Activated CD4-positive, alpha-beta T cell treated with anti-CD3 and anti-CD28 coated beads for 48 hours (primary cell): Measurements from ENCODE around the gene ADGRE3.
A peak's percentile ranks its signal among the peaks of the same experiment; 100 is the strongest.
"Not testable (repeated sequence)": the region's sequence is repeated elsewhere in the genome, so short reads cannot be mapped to it uniquely, and the experiment has no call there.

Source experiments
- DNase-seq: peaks from one replicate; pipeline ENCODE4 v3.0.0-alpha.2; 2020

Gene ADGRE3

DNA sequence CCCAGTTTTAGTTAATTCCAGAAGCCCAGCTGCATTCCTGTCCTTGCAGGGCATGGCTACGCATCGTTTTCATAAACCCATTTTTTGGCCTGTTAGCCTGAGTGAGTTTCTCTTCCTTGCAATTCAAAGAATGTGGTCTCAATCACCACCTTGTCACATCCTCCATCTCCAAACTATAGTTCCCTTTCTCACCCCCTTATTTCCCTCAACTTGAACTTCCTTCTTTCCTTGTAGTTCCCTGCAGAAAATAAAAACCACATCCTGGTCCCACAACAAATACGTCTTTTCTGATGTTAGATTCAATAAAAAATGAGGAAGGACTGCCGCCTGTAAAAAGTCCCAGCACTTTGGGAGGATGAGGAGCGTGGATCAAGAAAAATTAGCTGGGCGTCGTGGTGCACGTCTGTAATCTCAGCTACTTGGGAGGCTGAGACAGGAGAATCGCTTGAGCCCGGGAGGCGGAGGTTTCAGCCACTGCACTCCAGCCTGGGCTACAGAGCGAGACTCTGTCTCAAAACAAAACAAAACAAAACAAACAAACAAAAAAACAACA is 13.2 kb downstream of the ADGRE3 start:
- DNase-seq = no peak

DNA sequence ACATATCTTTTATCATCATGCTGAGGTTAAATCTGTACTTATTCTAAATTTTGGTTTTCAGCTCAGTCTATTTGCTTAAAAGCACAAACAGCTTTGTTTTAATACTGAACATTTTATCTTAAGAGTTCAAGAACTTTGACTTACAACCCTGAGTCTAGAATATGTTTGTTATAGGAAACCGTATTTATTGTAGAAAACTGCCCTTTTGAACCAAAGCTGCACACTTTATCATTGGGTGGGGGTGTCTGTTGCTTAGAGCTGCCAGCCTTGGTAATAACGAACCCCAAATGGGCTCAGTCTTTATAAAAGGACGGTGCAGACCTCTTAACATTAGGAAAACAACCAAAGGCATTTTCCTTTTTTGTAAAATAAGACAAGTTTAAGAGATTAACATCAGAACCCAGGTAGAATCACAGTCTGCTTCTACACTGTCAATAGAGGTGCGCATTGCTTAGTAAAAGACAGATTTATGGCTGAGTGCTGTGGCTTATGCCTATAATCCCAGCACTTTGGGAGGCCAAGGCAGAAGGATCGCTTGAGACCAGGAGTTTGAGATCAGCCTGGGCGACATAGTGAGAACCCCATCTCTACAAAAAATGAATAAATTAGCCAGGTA is 14.7 kb downstream of the ADGRE3 start:
- DNase-seq = no peak

DNA sequence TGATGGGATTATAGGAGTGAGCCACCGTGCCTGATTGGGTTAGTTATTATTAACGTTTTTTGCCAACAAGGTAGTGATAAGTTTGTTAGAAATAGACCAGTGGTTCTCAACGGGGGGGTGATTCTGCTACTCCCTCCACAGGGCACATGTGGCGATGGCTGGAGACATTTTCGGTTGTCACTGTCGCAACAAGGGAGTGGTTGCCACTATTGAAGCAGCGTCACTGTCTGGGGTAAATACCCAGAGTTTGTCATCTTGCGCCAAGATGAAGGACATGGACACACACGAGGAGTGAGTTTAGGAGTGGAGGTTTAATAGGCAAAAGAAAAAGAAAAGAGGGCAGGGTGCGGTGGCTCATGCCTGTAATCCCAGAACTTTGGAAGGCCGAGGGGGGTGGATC is 18.9 kb downstream of the ADGRE3 start:
- DNase-seq = no peak

DNA sequence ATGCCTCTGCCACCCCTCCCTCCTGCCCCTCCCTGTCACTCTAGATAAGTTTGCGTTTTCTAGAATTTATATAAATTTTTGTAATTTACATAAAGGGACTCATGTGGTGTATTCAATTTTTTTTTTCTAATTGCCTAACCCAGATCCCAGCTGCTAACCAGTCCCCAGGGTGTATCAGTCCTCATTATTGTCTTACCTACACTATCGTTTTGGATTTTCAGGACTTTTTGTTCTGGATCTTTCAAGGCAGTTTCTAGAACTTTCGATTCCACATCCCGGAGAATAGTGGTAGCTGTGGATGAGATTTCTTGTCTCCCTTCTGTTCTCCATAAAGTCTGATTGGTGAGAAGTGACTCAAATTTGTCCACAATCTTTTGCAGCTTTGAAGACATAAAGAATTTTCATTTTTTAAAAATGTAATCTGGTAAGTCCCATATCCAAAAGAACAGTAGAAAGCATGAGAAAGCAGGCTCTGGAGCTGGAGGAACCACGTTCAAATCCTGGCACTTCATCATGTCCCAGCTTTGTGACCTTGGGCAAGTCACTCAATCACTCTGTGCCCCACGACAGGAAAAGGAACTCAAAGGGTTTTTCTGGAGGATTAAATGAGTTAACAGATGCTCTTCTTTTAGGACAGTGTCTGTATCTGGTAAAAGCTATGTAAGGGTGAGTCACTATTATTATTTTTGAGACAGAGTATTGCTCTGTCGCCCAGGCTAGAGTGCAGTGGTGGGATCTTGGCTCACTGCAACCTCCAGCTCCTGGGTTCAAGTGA is 19.7 kb downstream of the ADGRE3 start:
- DNase-seq = no peak

DNA sequence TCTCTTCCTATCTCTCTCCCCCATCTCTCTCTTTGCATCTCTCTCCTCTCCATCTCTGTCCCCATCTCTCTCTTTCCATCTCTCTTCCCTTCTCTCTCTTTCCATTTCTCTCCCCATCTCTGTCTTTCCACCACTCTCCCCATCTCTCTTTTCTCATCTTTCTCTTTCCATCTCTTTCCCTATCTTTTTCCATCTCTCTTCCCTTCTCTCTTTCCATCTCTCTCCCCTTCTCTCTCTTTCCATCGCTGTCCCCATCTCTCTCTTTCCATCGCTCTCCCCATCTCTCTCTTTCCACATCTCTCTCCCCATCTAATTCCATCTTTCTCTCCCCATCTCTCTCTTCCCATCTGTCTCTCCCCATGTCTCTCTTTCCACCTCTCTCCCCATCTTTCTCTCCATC is 24.5 kb downstream of the ADGRE3 start:
- no peak for DNase-seq

DNA sequence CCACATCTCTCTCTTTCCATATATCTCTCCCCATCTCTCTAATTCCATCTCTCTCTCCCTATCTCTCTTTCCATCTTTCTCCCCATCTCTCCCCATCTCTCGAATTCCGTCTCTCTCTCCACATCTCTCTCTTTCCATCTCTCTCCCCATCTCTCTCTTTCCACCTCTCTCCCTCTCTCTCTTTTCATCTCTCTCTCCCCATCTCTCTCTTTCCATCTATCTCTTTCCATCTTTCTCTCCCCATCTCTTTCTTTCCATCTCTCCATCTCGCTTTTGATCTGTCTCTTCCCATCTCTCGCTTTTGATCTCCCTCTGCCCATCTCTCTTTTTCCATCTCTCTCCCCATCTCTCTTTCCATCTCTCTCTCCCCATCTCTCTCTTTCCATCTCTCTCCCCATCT is 25.6 kb downstream of the ADGRE3 start:
- no peak for DNase-seq

DNA sequence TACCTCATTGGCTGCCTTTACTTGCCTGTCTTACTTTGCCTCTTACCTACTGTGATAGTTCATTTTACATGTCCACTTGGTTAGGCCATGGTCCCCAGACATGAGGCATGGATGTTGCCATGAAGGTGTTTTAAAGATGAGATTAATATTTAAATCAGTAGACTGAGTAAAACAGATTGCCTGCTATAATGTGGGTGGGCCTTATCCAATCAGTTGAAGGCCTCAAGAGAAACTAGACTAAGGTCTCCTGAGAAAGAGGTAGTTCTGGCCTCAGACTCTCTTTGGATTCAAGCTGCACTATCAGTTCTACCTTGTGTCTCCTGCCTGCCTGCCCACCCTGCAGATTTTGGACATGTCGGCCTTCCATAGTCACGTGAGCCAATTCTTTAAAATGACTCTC is 26.1 kb downstream of the ADGRE3 start:
- DNase-seq = no peak

DNA sequence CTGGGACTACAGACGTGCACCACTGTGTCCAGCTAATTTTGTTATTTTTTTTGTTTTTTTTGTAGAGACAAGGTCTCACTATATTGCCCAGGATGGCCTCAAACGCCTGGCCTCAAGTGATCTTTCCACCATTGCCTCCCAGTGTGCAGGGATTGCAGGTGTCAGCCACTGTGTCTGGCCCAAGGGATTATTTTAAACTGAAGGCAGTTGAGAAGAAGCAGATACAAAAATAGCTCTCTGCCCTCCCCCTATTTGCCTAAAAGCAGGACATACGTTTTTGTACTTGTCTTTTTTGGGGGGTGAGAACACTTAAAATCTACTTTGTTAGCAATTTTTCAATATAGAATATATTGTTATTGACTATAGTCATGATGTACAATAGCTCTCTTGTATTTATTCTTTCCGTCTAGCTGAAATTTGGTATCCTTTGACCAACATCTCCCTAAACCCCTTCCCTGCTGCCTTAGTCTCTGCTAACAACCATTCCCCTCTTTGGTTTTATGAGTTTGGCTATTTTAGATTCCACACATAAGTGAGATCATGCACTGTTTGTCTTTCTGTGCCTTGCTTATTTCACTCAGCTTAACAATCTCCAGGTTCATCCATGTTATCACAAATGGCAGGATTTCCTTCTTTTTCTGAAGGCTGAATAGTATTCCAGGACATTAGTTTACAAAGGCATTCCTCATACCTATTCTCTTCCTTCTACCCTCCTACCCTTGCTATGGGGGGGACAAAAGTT is 34.9 kb downstream of the ADGRE3 start:
- DNase-seq = no peak

DNA sequence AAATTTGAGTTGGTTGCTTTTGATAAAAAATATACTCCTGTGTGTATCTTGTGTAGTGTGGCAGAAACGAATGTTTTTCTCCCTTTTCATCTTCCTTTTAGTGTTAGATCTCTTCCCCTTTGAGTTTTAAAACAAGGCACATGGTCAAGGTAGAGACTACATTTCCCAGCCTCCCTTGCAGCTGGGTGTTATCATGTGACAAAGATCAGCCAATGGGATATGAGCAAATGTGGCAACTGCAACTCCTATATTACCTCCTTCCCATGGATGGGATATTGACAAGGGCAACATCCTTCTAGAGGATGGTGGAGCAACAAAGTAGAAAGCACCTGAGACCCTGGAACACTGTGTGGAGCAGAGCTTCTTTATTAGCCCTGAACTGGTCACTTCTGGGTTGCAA is 42.4 kb downstream of the ADGRE3 start:
- peak; percentile 13 for DNase-seq

DNA sequence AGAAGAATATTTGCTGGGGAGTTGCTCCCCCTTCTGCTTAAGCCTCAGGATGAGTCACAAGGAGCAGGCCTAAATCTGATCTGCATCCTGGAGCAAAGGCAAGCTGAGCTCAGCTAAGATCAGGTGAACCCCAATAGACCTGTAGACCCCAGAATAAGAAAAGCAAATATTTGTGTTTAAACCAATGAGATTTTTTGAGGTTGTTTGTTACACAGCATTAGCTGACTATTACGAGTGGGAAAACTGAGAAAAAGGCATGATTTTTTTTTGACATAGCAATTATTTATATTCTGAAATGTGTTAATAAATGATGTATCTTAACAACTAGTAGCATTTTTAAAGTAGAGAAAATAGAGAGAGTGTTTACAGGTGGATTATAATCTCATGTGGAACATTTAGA is 45.1 kb downstream of the ADGRE3 start:
- DNase-seq = no peak

DNA sequence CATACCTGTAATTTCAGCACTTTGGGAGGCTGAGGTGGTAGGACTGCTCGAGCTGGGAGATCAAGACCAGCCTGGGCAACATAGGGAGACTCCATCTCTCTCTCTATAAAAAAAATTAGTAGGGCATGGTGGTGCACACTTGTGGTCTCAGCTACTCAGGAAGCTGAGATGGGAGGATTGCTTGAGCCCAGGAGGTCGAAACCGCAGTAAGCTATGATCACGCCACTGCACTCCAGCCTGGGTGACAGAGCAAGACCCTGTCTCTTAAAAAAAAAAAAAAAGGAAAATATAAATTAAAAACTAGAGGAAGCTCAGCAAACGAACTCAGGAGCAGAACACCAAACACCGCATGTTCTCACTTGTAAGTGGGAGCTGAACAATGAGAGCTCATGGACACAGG is 50.2 kb downstream of the ADGRE3 start:
- not testable (repeated sequence) for DNase-seq

DNA sequence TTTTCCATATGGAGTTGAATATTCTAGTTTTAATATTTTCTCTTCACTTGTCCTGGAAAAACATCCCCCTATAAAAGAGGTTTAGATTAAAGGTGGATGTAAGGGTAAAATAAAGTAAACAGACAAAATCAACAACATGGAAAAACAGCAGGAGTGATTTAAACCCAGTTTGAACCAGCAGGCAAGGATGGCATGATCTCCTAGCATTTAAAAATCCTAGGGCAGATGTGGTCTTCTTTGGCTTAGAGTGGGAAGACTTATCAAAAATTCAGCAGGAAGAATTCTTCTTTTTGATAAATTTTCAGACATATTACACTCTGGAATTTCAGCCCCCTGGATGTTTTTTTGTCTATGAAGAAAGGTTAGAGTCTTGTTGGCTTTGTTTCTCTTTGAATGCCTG is 55.2 kb downstream of the ADGRE3 start:
- DNase-seq = no peak

DNA sequence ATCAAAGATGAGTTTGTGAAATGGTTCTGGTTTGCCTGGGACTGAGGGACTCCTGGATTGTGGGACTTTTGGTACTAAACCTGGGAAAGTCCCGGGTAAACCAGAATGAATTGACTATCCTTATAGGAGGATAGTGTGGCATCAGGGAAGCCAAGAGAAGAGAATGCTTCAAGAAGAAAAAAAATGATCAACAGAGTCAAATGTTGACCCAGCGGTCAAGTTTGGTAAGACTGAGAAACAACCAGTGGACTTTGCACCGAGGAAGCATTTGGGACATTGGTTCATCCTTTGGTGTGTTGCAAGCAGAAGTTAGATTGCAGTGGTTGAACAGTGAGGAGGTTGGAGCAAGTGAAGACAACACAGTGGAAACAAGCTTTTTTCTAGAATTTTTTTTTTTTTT is 58.2 kb downstream of the ADGRE3 start:
- no peak for DNase-seq

DNA sequence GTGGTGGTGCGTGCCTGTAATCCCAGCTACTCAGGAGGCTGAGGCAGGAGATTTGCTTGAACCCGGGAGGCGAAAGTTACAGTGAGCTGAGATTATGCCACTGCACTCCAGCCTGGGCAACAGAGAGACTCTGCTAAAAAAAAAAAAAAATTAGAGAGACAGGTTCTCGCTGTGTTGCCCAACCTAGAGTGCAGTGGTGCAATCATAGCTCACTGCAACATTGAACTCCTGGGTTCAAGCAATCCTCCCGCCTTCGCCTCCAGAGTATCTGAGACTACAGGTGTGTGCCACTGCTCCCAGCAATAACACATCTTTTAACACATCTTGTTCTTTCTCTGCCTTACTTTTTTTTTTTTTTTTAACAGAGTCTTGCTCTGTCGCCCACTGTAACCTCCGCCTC is 59.0 kb downstream of the ADGRE3 start:
- no peak for DNase-seq

DNA sequence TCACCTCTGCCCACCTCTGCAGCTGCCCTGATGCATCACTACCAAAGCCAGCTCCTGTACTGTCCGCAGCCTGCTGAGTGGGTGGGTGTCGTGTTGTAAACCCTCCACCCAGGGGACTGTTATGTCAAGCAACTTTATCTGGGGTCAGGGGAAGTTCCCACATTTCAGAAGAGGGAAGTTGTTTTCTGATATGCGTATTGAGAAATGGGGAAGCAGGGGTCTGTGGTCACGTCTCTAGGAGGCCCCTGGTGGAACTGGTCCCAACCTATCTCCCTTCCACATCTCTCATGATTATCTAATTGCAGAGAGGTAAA is 60.6 kb downstream of the ADGRE3 start:
- no peak for DNase-seq

DNA sequence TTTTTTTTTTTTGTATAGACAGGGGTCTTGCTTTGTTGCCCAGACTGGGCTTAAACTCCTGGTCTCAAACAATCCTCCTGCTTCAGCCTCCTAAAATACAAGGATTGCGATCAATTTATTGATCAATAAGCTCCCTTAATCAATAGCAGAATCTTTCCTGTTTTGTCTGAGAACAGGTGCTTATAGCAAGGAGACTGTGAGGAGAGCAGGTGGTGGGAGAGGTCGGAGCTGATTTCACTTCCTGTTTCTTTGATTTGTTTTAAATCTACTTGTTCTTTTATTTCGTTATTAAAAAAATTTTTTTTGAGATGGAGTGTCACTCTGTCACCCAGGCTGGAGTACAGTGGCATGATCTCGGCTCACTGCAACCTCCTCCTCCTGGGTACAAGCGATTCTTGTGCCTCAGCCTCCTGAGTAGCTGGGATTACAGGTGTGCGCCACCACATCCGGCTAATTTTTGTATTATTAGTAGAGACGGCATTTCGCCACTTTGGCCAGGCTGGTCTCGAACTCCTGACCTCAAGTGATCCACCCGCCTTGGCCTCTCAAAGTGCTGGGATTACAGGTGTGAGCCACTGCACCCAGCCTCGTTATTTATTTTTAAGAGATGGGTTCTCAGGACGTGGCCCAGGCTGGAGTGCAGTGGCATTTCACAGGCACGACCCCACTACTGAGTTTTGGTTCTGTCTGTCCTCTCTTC is 61.1 kb downstream of the ADGRE3 start:
- not testable (repeated sequence) for DNase-seq

DNA sequence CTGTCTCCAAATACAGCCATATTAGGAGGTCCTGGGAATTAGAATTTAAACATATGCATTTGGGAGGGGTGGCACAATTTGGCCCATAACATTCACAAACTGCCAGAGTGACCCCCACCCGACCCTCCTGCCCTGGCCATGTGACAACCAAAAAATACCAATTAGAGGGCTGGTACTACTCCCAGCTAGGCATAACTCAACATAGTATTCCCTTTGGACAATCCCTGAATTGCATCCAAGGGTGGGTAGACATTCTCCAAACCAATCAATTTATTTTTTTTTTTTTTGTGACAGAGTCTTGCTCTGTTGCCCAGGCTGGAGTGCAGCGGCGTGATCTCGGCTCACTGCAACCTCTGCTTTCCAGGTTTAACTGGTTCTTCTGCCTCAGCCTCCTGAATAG is 62.0 kb downstream of the ADGRE3 start:
- DNase-seq = no peak

DNA sequence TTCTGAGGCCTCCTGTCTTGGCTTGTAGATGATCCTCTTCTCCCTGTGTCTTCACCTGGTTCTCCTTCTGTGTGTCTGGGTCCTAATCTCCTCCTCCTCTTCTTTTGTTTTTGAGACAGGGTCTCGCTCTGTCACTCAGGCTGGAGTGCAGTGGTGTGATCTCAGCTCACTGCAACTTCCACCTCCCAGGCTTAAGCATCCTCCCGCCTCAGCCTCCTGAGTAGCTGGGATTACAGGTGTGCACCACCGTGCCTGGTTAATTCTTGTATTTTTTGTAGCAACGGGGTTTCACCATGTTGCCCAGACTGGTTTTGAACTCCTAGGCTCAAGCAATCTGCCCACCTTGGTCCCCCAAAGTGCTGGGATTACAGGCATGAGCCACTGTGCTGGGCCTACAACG is 62.4 kb downstream of the ADGRE3 start:
- not testable (repeated sequence) for DNase-seq

DNA sequence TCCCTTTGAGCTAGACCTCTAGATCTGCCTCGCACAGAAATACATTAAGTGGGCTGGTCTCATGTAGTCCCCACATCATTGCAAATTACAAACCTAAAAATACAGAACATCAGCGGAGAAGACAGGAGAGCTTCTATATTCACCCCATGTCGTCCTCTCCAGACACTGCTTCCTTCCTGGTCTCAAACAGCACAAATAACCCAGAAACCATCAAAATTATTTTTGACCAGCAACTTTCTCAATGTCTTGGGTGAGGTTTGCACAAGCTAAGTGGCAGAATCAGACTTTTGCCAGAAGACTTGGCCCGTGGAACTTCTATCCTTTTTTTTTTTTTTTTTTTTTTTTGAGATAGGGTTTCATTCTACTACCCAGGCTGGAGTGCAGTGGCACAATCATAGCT is 63.6 kb downstream of the ADGRE3 start:
- no peak for DNase-seq

DNA sequence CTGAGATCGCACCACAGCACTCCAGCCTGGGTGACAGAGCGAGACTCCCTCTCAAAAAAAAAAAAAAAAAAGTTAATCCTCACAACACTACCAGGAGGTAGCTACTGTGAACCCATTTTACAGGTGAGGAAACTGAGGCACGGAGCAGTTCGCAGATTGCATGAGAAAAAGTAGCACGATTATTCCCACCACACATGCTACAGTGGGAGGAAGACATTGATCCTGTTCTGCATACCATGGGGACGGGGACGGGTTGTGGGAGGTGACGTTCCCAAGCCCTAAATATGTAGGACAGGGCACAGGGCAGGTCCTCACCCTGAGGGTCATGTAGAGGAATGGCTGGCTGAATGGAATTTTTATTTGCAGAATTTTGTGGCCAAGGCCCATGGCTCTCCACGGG is 68.0 kb downstream of the ADGRE3 start:
- DNase-seq = no peak

DNA sequence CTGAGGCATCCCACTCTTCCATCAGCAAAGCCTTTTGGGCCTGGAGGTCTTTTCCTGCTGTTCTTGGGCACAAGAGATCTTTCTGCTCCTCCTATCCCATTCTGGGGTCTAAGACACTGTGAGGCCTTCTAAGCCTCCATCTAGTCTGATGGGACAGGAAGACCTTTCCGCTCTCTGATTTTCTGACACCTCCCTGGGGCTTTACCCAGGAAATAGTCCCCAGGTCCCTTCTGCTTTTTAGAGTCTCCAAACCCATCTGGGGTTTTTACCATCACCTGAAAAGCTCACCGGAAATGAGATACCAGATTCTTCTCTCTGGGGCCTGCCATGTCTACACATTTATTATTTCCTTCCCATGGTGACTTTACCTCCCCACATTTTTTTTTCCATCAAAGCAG is 70.7 kb downstream of the ADGRE3 start:
- DNase-seq = no peak

DNA sequence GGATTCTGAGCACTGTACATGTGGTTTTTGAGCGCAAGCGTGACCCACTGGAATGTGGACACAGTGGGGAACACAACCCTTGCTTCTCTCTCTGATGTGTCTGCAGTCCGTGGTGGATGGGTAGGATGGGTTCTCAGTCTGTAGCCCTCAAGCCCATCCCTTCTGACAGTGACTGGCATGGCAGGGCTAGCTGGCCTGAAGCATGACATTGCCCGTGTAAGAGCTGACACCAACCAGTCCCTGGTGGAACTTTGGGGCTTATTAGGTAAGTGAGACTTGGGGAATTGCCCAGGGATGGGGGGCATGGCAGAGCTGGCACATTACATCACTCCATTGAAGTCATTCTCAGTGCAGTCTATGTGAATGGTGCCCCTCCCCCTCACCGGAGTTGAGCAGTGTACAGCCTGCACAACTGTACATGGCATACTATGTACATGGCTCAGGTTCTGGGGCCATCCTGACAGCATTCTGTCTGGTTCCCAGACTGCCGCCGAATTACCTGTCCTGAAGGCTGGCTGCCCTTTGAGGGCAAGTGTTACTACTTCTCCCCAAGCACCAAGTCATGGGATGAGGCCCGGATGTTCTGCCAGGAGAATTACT is 75.0 kb downstream of the ADGRE3 start:
- no peak for DNase-seq

DNA sequence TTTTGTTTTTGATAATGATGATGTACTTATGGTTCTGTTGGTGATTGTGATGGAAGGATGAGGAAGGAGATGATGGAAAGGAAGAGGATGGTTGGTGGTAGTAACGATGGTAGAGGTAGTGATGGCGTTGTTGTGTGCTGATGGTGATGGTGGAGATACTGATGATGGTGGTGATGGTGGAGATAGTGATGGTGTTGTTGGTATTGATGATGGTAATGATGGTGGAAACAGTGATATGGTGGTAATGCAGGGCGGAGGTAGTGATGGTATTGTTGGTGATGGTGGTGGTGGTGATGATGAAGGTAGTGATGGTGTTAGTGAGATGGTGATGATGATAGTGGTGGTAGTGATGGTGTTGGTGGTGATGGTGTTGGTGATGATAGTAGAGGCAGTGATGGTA is 79.1 kb downstream of the ADGRE3 start:
- DNase-seq = no peak
